ENCODE data around the gene MAN1A2.

The MAN1A2 gene

GRCh38 chr1:117359561-117360289, 7.5 kb upstream of the MAN1A2 start:
- DNase-seq (ENCODE audit: low read depth in 2 of 2): no peak

DNA sequence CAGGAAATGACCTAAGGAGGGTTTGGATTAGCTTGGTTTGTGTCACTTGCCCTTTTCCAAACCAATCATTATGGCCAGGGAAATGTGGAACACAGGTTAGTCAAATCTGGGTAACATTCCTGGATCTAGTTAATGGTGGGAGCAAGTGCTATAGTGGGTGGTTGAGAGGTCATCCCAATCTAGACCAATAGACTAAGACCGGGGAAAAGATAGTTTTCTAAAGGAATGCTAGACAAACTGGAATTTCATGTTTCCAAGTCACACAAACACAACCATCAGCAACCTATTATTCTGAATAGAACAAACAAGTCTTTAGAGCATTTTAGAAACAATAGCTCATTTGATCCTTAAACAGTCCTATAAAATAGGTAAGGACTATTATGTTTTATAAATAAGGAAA, 4.3 kb upstream of the MAN1A2 start:
- no peak for DNase-seq (ENCODE audit: low read depth in 2 of 2)

DNA sequence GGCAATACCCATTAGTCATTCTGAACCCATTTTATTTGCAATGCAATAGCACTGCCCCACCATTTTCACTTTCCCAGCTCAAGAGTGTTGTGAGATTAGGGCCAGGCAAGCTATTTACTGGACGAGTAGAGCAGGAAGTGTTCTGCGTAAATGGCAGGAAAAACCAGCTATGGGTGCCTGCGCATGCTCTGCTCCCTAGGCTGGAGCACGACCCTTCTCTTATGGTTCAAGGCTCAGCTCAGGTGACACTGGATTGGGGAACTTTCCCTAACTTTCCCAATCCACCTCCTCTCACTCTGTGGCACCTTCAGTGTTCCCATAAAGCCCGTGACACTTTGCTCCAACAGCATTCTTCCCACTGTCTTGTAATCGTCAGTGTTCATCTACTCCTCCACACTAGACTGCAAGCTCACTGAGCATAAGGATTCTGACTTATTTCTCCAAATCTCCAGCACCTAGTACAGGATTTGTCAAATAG, 3.6 kb upstream of the MAN1A2 start:
- DNase-seq (ENCODE audit: low read depth in 2 of 2): no peak

- DNase-seq (ENCODE audit: low read depth in 2 of 2): no peak
Observed at GRCh38 chr1:117364240-117364639, 3.0 kb upstream of the MAN1A2 start.

DNA sequence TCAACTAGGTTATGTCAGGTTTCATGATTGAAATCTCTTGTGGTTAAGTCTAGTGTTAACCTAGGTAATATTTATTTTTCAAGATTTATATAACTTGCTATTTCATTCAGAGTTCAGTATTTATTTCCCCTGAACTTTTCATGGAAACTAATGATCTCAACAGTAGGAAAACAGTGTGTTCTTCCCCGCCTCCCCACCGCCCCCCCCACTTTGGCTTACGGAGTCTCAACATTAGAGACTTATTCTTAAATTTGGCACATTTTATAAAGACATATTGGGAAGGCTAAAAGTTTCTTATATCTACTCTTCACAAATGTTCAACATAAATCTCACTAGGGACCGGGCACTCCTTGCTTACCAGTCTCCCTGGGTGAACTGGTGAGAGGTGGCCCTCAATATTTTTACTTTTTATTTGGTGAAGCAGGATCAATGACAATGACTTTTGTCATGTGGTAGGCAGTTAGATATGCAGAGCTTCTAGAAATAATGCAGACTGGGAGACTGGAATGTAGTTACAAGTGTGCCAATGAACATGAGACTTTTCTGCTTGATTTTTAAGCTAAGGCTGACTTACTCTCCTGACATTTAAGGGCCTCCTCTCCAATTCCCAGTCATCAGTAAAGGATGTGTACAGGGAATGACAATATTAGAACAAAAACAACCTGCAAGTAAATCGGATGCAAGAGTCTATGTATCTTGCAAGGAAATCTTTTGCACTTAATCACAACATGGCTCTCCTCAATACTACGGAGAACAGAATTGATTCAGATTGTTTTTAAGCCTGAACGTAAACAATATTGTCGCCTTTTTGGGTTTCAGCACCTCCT, 1.7 kb upstream of the MAN1A2 start:
- no peak for DNase-seq (ENCODE audit: low read depth in 2 of 2)

DNA sequence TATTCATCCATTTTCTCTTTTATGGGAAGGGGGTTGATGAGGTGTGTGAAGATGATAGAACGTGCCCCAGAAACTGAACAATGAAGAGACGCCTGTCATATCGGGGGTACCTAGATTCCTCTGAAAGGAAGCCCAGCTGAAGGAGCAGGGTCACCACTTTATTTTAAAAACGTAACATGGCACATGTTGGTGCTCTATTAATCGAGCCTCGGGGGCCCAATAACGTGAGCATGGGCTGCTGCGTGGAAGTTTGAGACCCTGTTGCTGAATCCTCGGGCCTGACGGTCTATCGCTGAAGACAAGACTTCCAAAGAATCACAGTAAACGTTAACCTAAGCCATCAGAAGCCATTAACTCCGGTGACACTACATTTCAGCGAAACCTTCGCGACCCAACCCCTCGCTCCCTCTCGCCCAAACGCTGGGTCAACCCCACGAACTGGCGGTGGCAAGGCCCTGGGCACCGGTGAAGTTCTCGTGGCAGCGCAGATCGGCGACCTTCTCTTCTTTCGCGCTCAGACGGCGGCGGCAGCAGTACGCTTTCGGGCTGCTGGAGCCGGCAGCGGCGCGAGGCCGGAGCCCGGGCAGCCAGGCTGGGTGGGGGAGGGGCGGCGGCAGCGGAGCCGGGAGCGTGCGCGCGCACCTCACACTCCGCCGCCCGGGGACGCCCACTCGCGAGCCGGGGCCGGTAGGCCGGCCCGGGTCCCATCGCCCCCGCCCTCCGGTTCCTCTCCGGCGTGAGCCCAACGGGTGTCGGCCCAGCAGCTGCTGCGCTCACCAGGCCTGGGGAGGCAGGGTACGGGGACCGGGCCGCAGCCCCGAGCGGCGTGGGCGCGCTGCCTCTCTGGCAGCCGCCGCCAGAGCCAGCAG, 838 bp upstream of the MAN1A2 start:
- DNase-seq (ENCODE audit: low read depth in 2 of 2): peak; percentile 69 to 82

- no peak for DNase-seq (ENCODE audit: low read depth in 2 of 2)
Observed at GRCh38 chr1:117368116-117369108, 1.2 kb downstream of the MAN1A2 start.

DNA sequence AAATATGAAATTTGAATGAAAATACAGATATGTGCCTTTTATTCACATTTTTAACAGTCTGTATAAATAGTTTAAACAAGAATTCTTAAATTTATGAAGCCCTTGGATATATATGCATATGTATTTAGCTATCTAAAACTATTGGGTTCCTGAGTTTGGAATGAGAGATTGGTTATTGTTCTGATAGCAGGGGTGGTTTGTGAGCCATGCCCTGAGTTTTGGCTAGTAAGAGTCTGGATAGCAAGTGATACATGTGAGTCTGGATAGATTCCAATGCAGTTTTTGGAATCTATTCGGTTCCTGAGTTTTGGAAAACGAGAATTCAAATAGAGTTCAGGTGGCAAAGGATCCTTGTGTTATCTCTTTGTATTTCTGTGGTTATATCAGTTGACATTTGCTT, 2.8 kb downstream of the MAN1A2 start:
- no peak for DNase-seq (ENCODE audit: low read depth in 2 of 2)

GRCh38 chr1:117370509-117370908, 3.3 kb downstream of the MAN1A2 start:
- DNase-seq (ENCODE audit: low read depth in 2 of 2): no peak

DNA sequence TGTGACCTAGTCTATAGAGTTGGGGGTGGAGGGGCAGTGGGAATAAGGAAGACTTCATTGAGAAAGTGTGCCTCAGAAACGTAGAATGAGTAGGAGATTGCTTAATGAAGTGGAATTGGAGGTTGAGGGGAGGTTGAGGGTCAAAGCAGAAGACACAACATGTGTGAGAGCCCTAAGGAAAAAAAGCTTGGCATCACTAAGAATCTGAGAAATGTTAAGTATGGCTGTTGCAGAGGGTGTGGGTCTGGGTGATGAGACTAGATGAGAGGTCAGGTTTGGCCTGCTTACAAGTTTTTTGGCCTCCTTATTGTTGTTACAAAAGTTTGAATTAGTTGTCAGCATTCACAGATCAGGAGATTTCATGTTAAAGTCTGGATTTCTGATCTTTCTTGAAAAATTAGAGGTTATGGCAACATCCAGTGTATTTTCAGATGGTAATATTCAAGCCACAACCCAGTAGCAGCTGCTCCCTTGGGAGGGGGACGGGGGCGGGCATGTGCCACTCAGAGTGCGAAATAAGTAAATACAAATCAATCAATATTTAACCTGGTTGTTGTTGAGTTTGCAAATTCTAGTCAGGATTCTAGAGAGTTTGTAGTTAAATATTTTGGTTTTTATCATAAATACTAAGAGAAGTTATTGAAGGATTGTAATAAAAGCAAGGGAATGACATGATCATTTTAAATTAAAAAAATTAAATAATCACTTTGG, 4.3 kb downstream of the MAN1A2 start:
- DNase-seq (ENCODE audit: low read depth in 2 of 2): no peak

DNA sequence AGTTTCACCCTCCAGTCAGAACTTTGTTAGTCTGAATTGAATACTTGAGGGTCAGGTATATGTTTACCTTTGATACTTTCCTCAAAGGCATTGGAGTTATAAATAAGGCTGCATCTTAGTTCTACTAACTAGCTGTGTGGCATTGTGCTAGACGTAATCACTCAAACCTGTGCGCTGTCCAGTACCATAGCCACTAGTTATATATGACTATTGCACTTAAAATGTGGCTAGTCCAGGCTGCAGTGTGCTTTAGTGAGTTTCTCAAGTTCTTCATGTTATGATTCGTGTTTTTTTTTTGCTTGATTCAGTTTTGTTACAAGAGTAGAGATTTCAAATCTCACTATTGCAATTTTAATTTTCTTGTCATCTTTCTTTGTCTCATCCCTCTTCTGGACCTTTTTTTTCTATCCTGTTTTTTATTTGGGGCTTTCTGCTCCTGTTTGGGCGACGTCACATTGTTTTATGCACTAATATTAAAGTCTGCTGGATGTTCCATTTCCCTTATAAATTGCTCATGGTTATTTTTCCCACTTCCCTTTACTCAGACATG, 5.7 kb downstream of the MAN1A2 start:
- DNase-seq (ENCODE audit: low read depth in 2 of 2): no peak

DNA sequence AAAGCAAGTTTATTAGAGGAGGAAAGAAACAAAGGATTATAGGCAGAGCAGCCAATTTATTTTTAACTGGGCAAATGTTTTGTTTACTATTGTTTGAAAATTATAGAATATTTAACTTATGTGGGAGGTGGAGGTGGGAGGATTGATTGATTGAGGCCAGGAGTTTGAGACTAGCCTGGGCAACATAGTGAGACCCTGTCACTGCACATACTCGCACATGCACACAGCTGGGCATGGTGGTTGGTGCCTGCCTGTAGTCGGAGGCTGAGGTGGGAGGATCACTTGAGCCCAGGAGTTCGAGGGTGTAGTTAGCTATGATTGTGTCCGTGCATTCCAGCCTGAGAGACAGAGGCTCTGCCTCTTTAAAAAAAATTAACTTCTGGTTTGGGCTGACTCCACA, 6.7 kb downstream of the MAN1A2 start:
- no peak for DNase-seq (ENCODE audit: low read depth in 2 of 2)

- no peak for DNase-seq (ENCODE audit: low read depth in 2 of 2)
Observed at GRCh38 chr1:117375327-117375726, 8.1 kb downstream of the MAN1A2 start.

DNA sequence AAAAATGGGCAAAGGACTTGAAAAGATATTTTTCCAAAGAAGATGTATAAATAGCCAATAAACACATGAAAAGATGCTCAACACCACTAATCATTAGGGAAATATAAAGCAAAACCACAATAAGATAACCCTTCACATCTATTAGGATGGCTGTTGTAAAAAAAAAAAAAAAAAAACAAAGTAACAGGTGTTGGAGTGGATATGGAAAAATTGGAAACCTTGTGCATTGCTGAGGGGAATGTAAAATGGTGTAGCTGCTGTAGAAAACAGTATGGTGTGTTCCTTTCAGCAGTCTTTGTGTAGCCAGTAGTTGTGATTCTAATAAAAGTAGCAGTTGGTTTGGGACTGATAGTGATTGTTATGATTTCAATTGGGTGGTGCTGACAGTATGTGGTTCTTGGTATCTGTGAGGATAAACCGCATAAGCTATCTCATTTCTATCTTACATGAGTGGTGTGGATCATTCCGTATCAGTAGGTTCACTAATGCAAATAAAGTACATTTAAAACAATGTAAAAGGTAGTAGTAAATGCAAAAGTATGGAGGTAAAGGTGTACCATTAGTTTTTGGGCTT, 19.9 kb downstream of the MAN1A2 start:
- DNase-seq (ENCODE audit: low read depth in 2 of 2): no peak

DNA sequence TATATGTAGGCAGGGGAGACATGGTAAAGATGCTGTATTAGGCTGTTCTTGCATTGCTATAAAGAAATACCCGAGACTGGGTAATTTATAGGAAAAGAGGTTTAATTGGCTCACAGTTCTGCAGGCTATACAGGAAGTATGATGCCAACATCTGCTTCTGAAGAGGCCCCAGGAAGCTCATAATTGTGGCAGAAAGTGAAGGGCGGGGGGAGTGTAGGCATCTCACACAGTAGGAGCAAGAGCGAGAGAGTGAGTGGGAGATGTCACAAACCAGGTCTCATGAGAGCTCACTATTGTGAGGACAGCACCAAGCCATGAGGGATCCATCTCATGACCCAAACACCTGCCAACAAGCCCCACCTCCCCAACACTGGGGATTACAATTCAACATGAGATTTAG, 21.1 kb downstream of the MAN1A2 start:
- DNase-seq (ENCODE audit: low read depth in 2 of 2): no peak

GRCh38 chr1:117389284-117389683, 22.0 kb downstream of the MAN1A2 start:
- DNase-seq (ENCODE audit: low read depth in 2 of 2): no peak

DNA sequence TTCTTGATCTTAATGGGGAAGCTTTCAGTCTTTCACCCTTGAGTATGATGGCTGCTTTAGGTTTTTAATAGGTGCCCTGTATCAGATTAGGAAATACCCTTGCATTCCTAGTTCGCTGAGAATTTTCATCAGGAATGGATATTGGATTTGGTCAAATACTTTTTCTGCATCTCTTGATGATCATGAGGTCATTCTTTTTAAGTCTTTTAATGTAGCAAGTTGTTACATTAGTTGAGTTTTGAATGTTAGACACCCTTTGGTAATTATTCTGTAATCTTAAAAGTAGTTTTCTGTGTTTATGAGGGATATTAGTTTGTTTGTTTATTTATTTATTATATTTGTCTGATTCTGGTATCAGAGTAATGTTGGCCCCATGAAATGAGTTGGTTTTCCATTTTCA, 22.5 kb downstream of the MAN1A2 start:
- no peak for DNase-seq (ENCODE audit: low read depth in 2 of 2)

DNA sequence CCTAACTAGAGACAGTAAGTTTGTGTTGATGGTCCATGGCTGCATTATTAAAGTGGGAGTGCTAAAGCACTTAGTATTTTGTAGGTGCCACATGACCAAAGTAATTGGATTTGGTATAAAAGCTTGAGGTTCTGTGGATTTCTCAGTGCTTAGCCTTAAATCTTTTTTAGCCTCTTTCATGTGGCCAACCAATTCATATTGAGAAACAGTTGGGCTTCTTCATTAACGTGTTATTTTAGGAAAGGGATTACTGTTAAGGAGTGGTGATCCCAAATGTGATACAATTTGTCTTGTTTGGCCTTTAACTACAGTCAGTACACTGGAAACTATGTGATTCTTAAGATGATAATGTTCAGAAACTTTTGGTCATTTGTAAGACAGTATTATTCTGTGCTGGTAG, 25.5 kb downstream of the MAN1A2 start:
- DNase-seq (ENCODE audit: low read depth in 2 of 2): no peak

GRCh38 chr1:117396074-117396473, 28.8 kb downstream of the MAN1A2 start:
- no peak for DNase-seq (ENCODE audit: low read depth in 2 of 2)

- no peak for DNase-seq (ENCODE audit: low read depth in 2 of 2)
Observed at GRCh38 chr1:117396636-117397035, 29.4 kb downstream of the MAN1A2 start.

All from stimulated activated CD4-positive, alpha-beta T cell treated with anti-CD3 and anti-CD28 coated beads, Interleukin-1b, Interleukin-23, amount 100 ng/mL, for 4 hours (primary cell).